ENCODE data around the gene CDH4. TPM values are rescaled to one million over a fixed set of nuclear protein-coding genes. Genes with fewer than 3 reads are reported as not detected.
A peak's percentile ranks its signal among the peaks of the same experiment; 100 is the strongest.

The CDH4 gene
- total and polyA plus RNA-seq, 9 of the 15 experiments (the other 6 are each of a cell fraction or from before 2014, with no cell fraction given) = 0.04 TPM; not detected in 8

- peak; percentile 62 for TF ChIP-seq USF2 (CRISPR knock-in tag; IDR thresholded peaks at IDR 0.05)
Observed at GRCh38 chr20:61929971-61930666, 678.1 kb downstream of the CDH4 start (continued).

DNA sequence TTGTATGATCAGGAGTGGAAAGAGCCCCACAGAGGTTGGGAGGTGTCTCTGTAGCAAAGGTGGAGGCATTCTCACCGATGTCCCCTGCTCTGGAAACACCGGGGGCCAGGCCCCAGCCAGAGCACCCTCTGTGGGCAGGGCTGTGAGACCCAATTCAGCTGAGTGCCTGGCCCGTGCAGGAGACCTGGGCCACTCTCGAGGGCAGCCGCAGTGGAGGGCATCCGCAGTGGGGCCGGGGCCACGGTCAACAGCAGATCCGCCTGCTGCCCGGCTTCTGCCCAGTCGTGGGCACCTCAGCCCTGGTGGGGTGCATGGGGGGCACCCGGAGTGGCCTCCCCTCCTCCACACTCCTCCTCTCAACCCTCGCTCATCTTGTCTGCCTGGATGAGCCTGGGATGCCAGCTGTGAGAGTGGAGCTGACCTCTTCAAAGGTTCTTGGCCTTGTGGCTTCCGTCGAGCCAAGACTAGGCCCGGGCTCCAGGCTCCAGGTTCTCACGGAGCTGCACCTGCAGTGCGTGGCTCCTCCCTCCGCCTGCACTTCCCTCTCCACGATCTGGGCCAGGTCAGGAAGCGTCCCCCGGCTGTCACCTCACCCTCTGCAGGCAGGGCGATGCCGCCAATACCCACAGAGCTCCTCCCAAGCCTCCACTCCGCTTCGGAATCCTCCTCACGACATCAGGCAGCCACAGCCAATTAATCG is 678.9 kb downstream of the CDH4 start:
- Histone ChIP-seq H3K4me3 (no peak overlapping the region), H3K4me1 (replicated peaks in 1 of 2; ENCODE audit: control insufficient read depth in 2 of 2, insufficient read depth in 2 of 2, low read length in 2 of 2) (peaks cover 0 to 22% of the 10 kb centered on the region in 2 experiments; a peak in 2 of 5 replicates), H3K36me3 (ENCODE audit: control insufficient read depth, insufficient read depth, low read length) (no peaks in the 10 kb centered on the region), H4K20me1 (replicated peaks; ENCODE audit: control insufficient read depth, insufficient read depth, low read length) (no peaks in the 10 kb centered on the region; the same call in none of the 2 replicates), H3K4me2 (ENCODE audit: insufficient read depth, low read length) (no peak overlapping the region), H3K79me2 (ENCODE audit: control insufficient read depth, insufficient read depth, low read length) (no peaks in the 10 kb centered on the region), H2AFZ (ENCODE audit: low read depth, low read length) (no peak overlapping the region), H3K9me1 (ENCODE audit: control insufficient read depth, insufficient read depth, low read length) (no peaks in the 10 kb centered on the region), H3K9me3 (replicated peaks; ENCODE audit: control insufficient read depth, insufficient read depth, low read depth, low read length) (no peaks in the 10 kb centered on the region; the same call in 1 of the 2 replicates), H3K27me3 (ENCODE audit: control insufficient read depth in 2 of 2, insufficient read depth in 2 of 2, low read length in 2 of 2) (peaks cover 14 to 66% of the 10 kb centered on the region in 2 experiments), H3K9ac (ENCODE audit: insufficient read depth in 1 of 2, low read depth in 2 of 2, low read length in 2 of 2) (no peak overlapping the region), H3K27ac (ENCODE audit: extremely low read depth, low read depth, low read length) (no peak overlapping the region)
- FAIRE-seq (no peak), ATAC-seq (no peak), DNase-seq (ENCODE audit: extremely low read depth in 1 of 4, low spot score in 3 of 4) (no peak)
- WGBS (ENCODE audit: insufficient coverage, low coverage, missing lambda C conversion rate) = 6% methylated on average over 24 of the region's 28 CpGs
- in situ Hi-C loops (cut with MboI) = no loop called here
- no peak for TF ChIP-seq ETS2 (tag; IDR thresholded peaks at IDR 0.05; ENCODE audit: borderline replicate concordance, poor library complexity, severe bottlenecking)
- no peak for TF ChIP-seq LEF1 (IDR thresholded peaks at IDR 0.05)
- ChIA-PET CTCF (ENCODE audit: low intra/inter-chr PET ratio) (no interaction called here), POLR2A (no interaction called here)
- intact Hi-C loops (cut with micrococcal nuclease) = no loop called here
- no TSS peak for BruUV-seq (replicated peaks)
